Naive thymus-derived CD8-positive, alpha-beta T cell (primary cell): ENCODE data around the gene RIMBP2. TPM values are rescaled to one million over a fixed set of nuclear protein-coding genes. Genes with fewer than 3 reads are reported as not detected.

ENCODE experiments used
- ATAC-seq, 2 donors: fragments of 150-1000 bp; cut with Tn5 transposase in 1 of 2; sonication (Bioruptor Pico), chemical (Tn5 transposase) in 1 of 2; 1 replicate in 1 of 2; 2 replicates in 1 of 2; pipeline ENCODE4 v1.10.0; 2021; ENCODE audit warnings: mild to moderate bottlenecking in 2 of 2, moderate library complexity in 2 of 2
- POLR2A ChIA-PET: fragments of 350-600 bp; sonication (Branson Sonifier 250); formaldehyde crosslinking; loops from one replicate; lab custom pipeline; 2021; ENCODE audit warnings: antibody characterized with exemption; lab: Charles Lee
- DNase-seq, 10 donors: peaks; one replicate each; pipeline versions ENCODE4 v3.0.0 to v3.0.0-alpha.2; 2020 to 2022
- H3K27ac Mint-ChIP-seq, 10 donors: one replicate each; pipeline ENCODE4 v1.8.0; 2020 to 2022; ENCODE audit warnings: mild to moderate bottlenecking in 10 of 10, mixed read lengths in 10 of 10, moderate library complexity in 4 of 10, inconsistent platforms in 1 of 10
- H3K27me3 Mint-ChIP-seq, 5 donors: one replicate each; pipeline ENCODE4 v1.8.0; 2021 to 2022; ENCODE audit warnings: mixed read lengths in 5 of 5
- H3K36me3 Mint-ChIP-seq, 3 donors: one replicate each; pipeline ENCODE4 v1.8.0; 2020 to 2022; ENCODE audit warnings: mixed read lengths in 3 of 3, mild to moderate bottlenecking in 2 of 3, inconsistent platforms in 1 of 3
- H3K4me1 Mint-ChIP-seq, 4 donors: one replicate each; pipeline ENCODE4 v1.8.0; 2021 to 2022; ENCODE audit warnings: mixed read lengths in 4 of 4
- H3K4me3 Mint-ChIP-seq, 10 donors: one replicate each; pipeline ENCODE4 v1.8.0; 2020 to 2022; ENCODE audit warnings: mild to moderate bottlenecking in 10 of 10, mixed read lengths in 10 of 10, moderate library complexity in 6 of 10, inconsistent platforms in 1 of 10
- H3K9me3 Mint-ChIP-seq, 9 donors: one replicate each; pipeline ENCODE4 v1.8.0; 2020 to 2022; ENCODE audit warnings: mixed read lengths in 9 of 9, mild to moderate bottlenecking in 3 of 9, inconsistent platforms in 1 of 9, moderate library complexity in 1 of 9
- polyA plus RNA-seq, 3 donors: library from polyadenylated mRNA; unstranded; fragments of 300-500 nt; fragmentation: Illumina TruSeq; gene quantifications; one replicate each; pipeline ENCODE4 v1.2.3, GENCODE V29; 2021
- total RNA-seq, 8 experiments: library from RNA in 2 of 8; stranded (reverse) in 2 of 8; gene quantifications; one replicate each; pipeline ENCODE4 v1.2.3 and lab custom pipeline; 2021 to 2026

RIMBP2 gene
- total and polyA plus RNA-seq, 5 experiments from 2014 or later: not detected

- H3K9me3 Mint-ChIP-seq: no peaks in the 10 kb centered on the region
- DNase-seq (no peak), ATAC-seq (no peak)
- POLR2A ChIA-PET: no interaction called here
- no peak overlapping the region for H3K27ac Mint-ChIP-seq
- no peaks in the 10 kb centered on the region for H3K36me3 Mint-ChIP-seq
- peaks cover 0 to 2% (median 0%) of the 10 kb centered on the region in 4 donors for H3K4me1 Mint-ChIP-seq
- peaks cover 3 to 39% (median 8%) of the 10 kb centered on the region in 5 donors for H3K27me3 Mint-ChIP-seq
- no peak overlapping the region for H3K4me3 Mint-ChIP-seq
These were observed 32.3 kb downstream of the RIMBP2 start for GRCh38 chr12:130683811-130684210.

- no peak for ATAC-seq
- Mint-ChIP-seq H3K36me3 (no peaks in the 10 kb centered on the region), H3K27me3 (peaks cover 3 to 39% (median 4%) of the 10 kb centered on the region in 5 donors), H3K4me1 (peaks cover 0 to 2% (median 0%) of the 10 kb centered on the region in 4 donors), H3K27ac (no peak overlapping the region), H3K9me3 (peaks cover 0 to under 1% (median 0%) of the 10 kb centered on the region in 9 donors), H3K4me3 (no peak overlapping the region)
- POLR2A ChIA-PET: no interaction called here
- DNase-seq: peak in 1 of 10 donors; percentile 2
These were observed 33.0 kb downstream of the RIMBP2 start for GRCh38 chr12:130683080-130683479.

- H3K36me3 Mint-ChIP-seq: no peaks in the 10 kb centered on the region
- no peak overlapping the region for H3K27ac Mint-ChIP-seq
- peak in 1 of 10 donors; percentile 19 for DNase-seq
- no peak for ATAC-seq
- POLR2A ChIA-PET: no interaction called here
- peaks cover 0 to 5% (median 0%) of the 10 kb centered on the region in 9 donors for H3K9me3 Mint-ChIP-seq
- peaks cover 3 to 28% (median 8%) of the 10 kb centered on the region in 5 donors for H3K27me3 Mint-ChIP-seq
- H3K4me3 Mint-ChIP-seq: no peak overlapping the region
- peaks cover 0 to 2% (median 0%) of the 10 kb centered on the region in 4 donors for H3K4me1 Mint-ChIP-seq
These were observed 35.6 kb downstream of the RIMBP2 start for GRCh38 chr12:130680451-130680990.

GRCh38 chr12:130677957-130678558 is 38.0 kb downstream of the RIMBP2 start:
- Mint-ChIP-seq H3K27me3 (peaks cover 0 to 20% (median 10%) of the 10 kb centered on the region in 5 donors), H3K4me3 (no peak overlapping the region), H3K27ac (no peak overlapping the region), H3K4me1 (peaks cover 0 to 4% (median 0%) of the 10 kb centered on the region in 4 donors), H3K9me3 (peaks cover 0 to 9% (median 0%) of the 10 kb centered on the region in 9 donors), H3K36me3 (no peaks in the 10 kb centered on the region)
- peak in 1 of 10 donors; percentile 15 for DNase-seq
- ATAC-seq: no peak
- POLR2A ChIA-PET: no interaction called here

- DNase-seq: peak in 1 of 10 donors; percentile 19
- POLR2A ChIA-PET: no interaction called here
- no peak overlapping the region for H3K4me3 Mint-ChIP-seq
These were observed 40.3 kb downstream of the RIMBP2 start for GRCh38 chr12:130675791-130676190.

GRCh38 chr12:130675121-130675520 is 41.0 kb downstream of the RIMBP2 start:
- peaks cover 0 to 2% (median 0%) of the 10 kb centered on the region in 4 donors for H3K4me1 Mint-ChIP-seq
- H3K27ac Mint-ChIP-seq: no peak overlapping the region
- H3K9me3 Mint-ChIP-seq: peaks cover 0 to 14% (median 0%) of the 10 kb centered on the region in 9 donors
- DNase-seq (peak in 1 of 10 donors; percentile 42), ATAC-seq (no peak)
- no peak overlapping the region for H3K4me3 Mint-ChIP-seq
- peaks cover 0 to 15% (median 2%) of the 10 kb centered on the region in 5 donors for H3K27me3 Mint-ChIP-seq
- peaks cover 0 to 4% (median 0%) of the 10 kb centered on the region in 3 donors for H3K36me3 Mint-ChIP-seq
- POLR2A ChIA-PET: no interaction called here

More at GRCh38 chr12:130675791-130676190, 40.3 kb downstream of the RIMBP2 start:
- Mint-ChIP-seq H3K9me3 (peaks cover 0 to 11% (median 0%) of the 10 kb centered on the region in 9 donors), H3K27me3 (peaks cover 0 to 15% (median 2%) of the 10 kb centered on the region in 5 donors), H3K27ac (no peak overlapping the region), H3K36me3 (peaks cover 0 to 4% (median 0%) of the 10 kb centered on the region in 3 donors), H3K4me1 (peaks cover 0 to 2% (median 0%) of the 10 kb centered on the region in 4 donors)
- ATAC-seq: no peak

- POLR2A ChIA-PET: no interaction called here
- H3K27me3 Mint-ChIP-seq: peaks cover 0 to 15% (median 2%) of the 10 kb centered on the region in 5 donors
- ATAC-seq (no peak), DNase-seq (peak in 1 of 10 donors; percentile 15)
- peaks cover 0 to 2% (median 0%) of the 10 kb centered on the region in 4 donors for H3K4me1 Mint-ChIP-seq
- H3K9me3 Mint-ChIP-seq: peaks cover 0 to 18% (median 4%) of the 10 kb centered on the region in 9 donors
- H3K36me3 Mint-ChIP-seq: peaks cover 0 to 4% (median 0%) of the 10 kb centered on the region in 3 donors
- H3K4me3 Mint-ChIP-seq: no peak overlapping the region
- no peak overlapping the region for H3K27ac Mint-ChIP-seq
These were observed 41.4 kb downstream of the RIMBP2 start for GRCh38 chr12:130674676-130675075.

GRCh38 chr12:130673036-130673705 is 42.9 kb downstream of the RIMBP2 start:
- POLR2A ChIA-PET: no interaction called here
- H3K27ac Mint-ChIP-seq: no peak overlapping the region
- peaks cover 0 to 20% (median 8%) of the 10 kb centered on the region in 9 donors for H3K9me3 Mint-ChIP-seq
- no peak overlapping the region for H3K4me3 Mint-ChIP-seq
- peaks cover 0 to 20% (median 2%) of the 10 kb centered on the region in 5 donors for H3K27me3 Mint-ChIP-seq
- ATAC-seq: no peak
- peaks cover 0 to 5% (median 0%) of the 10 kb centered on the region in 3 donors for H3K36me3 Mint-ChIP-seq
- H3K4me1 Mint-ChIP-seq: peaks cover 0 to 2% (median 0%) of the 10 kb centered on the region in 4 donors
- no peak for DNase-seq

- Mint-ChIP-seq H3K27ac (no peak overlapping the region), H3K4me1 (peaks cover 0 to 2% (median 0%) of the 10 kb centered on the region in 4 donors), H3K36me3 (peaks cover 0 to 11% (median 0%) of the 10 kb centered on the region in 3 donors), H3K9me3 (peaks cover 0 to 21% (median 9%) of the 10 kb centered on the region in 9 donors), H3K4me3 (no peak overlapping the region), H3K27me3 (peaks cover 0 to 18% (median 2%) of the 10 kb centered on the region in 5 donors)
- ATAC-seq (no peak), DNase-seq (peak in 1 of 10 donors; percentile 18)
- POLR2A ChIA-PET: no interaction called here
These were observed 43.8 kb downstream of the RIMBP2 start for GRCh38 chr12:130672089-130672820.

- Mint-ChIP-seq H3K9me3 (peaks cover 0 to 26% (median 11%) of the 10 kb centered on the region in 9 donors), H3K27me3 (peaks cover 0 to 20% (median 2%) of the 10 kb centered on the region in 5 donors), H3K36me3 (peaks cover 0 to 13% (median 0%) of the 10 kb centered on the region in 3 donors), H3K4me3 (no peak overlapping the region), H3K4me1 (peaks cover 0 to 2% (median 0%) of the 10 kb centered on the region in 4 donors), H3K27ac (peak overlapping the region in 1 of 10 donors; percentile 24)
- POLR2A ChIA-PET: no interaction called here
- DNase-seq (peak in 1 of 10 donors; percentile 4), ATAC-seq (no peak)
These were observed 44.5 kb downstream of the RIMBP2 start for GRCh38 chr12:130671556-130671955.

GRCh38 chr12:130669797-130670196 is 46.3 kb downstream of the RIMBP2 start:
- Mint-ChIP-seq H3K27ac (no peak overlapping the region), H3K9me3 (peaks cover 0 to 26% (median 15%) of the 10 kb centered on the region in 9 donors)
- no peak for DNase-seq

GRCh38 chr12:130669205-130669557 is 46.9 kb downstream of the RIMBP2 start:
- Mint-ChIP-seq H3K36me3 (peaks cover 0 to 13% (median 0%) of the 10 kb centered on the region in 3 donors), H3K27ac (no peak overlapping the region), H3K4me3 (no peak overlapping the region), H3K9me3 (peaks cover 0 to 26% (median 15%) of the 10 kb centered on the region in 9 donors), H3K4me1 (peaks cover 0 to 2% (median 0%) of the 10 kb centered on the region in 4 donors), H3K27me3 (peaks cover 0 to 15% (median 7%) of the 10 kb centered on the region in 5 donors)
- POLR2A ChIA-PET: no interaction called here
- ATAC-seq (no peak), DNase-seq (no peak)

More at GRCh38 chr12:130669797-130670196, 46.3 kb downstream of the RIMBP2 start:
- H3K27me3 Mint-ChIP-seq: peaks cover 0 to 16% (median 3%) of the 10 kb centered on the region in 5 donors
- POLR2A ChIA-PET: no interaction called here
- peaks cover 0 to 13% (median 0%) of the 10 kb centered on the region in 3 donors for H3K36me3 Mint-ChIP-seq
- H3K4me3 Mint-ChIP-seq: no peak overlapping the region
- no peak for ATAC-seq
- H3K4me1 Mint-ChIP-seq: peaks cover 0 to 2% (median 0%) of the 10 kb centered on the region in 4 donors
